GM10847 (cell line): ENCODE data around the gene MICAL3.

Experiments used
- POLR2A ChIP-seq: IDR thresholded peaks from 2 replicates; pipeline ENCODE4 v1.6.1; 2011; ENCODE audit not compliant: insufficient read length; ENCODE audit errors: extremely low read depth

Gene MICAL3

DNA sequence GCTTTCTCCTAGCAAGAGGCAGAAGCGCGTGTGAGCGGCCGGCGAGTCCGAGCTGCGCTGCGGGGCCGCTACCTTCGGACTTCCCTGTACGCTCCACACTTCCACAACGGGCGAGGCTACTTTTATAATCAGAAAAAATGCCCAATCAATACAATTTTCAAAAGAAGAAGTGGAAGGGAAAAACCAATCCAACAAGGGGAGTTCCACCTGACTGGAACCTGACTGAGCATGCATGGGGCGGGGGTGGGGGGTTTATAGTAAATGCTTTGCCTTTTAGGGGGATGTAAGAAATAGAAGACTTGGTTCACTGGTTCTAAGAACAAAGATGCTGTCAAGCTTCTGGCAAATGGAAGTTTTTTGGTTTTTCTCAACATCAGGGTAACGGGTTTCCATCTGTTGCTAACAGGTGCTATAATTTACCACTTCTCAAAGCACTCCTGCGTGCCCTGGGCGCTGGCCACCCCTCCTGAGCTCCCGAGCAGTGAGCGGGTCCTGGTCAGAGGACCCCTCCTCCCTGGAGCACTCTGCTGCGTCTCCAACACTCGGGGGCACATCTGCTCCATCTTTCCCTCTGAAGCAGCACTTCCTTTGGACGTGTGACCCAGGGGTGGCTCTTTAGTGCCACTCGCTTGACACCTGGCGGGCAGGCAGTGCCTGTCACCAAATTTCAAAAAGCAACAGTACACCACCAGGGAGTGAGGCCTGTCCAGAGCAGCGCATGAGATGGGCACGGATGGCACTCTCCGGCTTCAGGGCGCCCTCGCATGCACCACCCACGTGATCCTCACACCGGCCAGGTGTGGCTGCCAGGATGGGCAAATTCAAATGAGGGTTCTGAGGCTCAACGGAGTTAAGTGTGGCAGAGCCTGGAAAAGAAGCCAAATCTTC, 228.5 kb downstream of the MICAL3 start:
- peak; percentile 33 for TF ChIP-seq POLR2A

- no peak for TF ChIP-seq POLR2A
These were observed 229.4 kb downstream of the MICAL3 start for GRCh38 chr22:17794726-17795542.

GRCh38 chr22:17792854-17793434, 231.4 kb downstream of the MICAL3 start:
- no peak for TF ChIP-seq POLR2A

DNA sequence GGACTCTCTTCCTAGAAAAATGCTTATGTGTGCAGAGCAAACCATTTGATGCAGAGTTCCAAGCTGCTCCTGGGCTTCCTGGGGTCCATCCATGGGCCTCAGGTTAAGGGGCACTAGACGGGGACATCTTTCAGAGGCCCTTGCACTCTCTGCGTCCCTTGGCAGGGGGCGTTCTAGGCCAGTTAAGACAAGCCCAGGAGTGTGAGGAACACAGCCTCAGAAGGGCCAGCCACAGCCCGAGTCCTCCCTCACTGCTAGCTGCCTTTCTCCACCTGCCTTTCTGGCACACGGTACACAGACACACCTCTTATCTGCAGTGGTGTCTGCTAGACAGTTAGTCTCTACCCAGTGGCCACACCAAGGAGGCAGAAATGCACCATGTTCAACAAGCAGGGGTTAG, 232.1 kb downstream of the MICAL3 start:
- TF ChIP-seq POLR2A, result no peak

DNA sequence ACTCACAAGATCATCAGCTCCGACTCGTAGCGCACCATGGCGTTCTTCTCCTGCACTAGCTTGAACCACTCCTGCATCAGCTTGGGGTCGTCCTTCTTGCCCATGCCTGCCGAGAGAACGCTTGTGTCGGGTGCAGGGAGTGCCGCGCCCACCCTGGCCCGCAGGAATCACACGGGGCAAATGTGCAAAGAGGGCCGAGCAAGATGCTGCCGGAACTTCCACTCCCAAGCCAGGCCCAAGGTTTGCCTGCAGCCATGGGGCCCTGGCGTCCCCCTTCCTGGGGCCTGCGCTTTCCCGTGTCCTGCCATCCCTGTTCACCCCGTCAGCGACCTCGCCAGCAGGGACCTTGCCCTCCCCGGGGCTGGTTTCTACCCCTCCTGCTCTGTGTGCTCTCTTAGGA, 233.2 kb downstream of the MICAL3 start:
- no peak for TF ChIP-seq POLR2A

DNA sequence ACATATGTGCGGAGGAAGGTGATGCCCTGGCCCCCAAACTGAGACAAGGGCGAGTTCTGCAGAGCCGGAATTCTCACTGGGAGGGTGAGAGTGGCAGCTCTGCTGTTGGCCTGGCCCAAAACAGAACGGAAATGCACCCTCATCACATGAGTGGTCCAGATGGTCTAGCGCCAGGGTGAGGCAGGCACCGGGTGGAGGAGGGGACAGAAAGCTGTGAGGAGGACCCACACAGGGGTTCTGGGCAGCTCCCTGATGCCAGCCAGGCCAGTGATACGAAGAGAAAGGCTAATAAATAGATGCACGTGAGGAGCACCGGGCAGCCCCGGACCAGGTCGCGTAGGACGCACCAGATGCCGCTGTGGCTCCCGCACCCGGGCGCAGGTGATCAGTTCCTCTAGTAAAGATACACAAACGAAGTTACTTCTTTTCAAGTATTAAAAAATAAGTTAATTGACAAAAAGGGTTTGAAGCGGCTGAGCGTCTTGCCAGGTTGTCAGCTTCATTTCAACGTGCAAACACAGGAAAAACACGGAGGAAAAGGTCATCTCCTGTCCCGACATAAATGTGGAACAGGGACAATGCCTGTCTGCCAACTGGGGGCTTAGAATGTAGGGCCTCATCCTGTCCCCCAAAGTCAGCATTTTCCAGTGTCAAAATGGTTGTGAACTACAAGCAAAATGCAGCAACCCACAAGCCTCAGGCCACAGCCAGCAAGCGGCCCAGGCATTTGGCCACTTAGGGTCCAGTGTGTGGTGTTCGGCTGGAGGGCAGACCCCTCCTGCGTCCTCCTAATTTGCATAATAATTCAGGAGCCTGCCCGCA, 234.8 kb downstream of the MICAL3 start:
- TF ChIP-seq POLR2A, result no peak

GRCh38 chr22:17788528-17789378, 235.6 kb downstream of the MICAL3 start:
- no peak for TF ChIP-seq POLR2A

GRCh38 chr22:17787716-17788330, 236.5 kb downstream of the MICAL3 start:
- no peak for TF ChIP-seq POLR2A

- no peak for TF ChIP-seq POLR2A
These were observed 237.1 kb downstream of the MICAL3 start for GRCh38 chr22:17787241-17787640.

GRCh38 chr22:17786435-17787161, 237.8 kb downstream of the MICAL3 start:
- TF ChIP-seq POLR2A, result no peak

DNA sequence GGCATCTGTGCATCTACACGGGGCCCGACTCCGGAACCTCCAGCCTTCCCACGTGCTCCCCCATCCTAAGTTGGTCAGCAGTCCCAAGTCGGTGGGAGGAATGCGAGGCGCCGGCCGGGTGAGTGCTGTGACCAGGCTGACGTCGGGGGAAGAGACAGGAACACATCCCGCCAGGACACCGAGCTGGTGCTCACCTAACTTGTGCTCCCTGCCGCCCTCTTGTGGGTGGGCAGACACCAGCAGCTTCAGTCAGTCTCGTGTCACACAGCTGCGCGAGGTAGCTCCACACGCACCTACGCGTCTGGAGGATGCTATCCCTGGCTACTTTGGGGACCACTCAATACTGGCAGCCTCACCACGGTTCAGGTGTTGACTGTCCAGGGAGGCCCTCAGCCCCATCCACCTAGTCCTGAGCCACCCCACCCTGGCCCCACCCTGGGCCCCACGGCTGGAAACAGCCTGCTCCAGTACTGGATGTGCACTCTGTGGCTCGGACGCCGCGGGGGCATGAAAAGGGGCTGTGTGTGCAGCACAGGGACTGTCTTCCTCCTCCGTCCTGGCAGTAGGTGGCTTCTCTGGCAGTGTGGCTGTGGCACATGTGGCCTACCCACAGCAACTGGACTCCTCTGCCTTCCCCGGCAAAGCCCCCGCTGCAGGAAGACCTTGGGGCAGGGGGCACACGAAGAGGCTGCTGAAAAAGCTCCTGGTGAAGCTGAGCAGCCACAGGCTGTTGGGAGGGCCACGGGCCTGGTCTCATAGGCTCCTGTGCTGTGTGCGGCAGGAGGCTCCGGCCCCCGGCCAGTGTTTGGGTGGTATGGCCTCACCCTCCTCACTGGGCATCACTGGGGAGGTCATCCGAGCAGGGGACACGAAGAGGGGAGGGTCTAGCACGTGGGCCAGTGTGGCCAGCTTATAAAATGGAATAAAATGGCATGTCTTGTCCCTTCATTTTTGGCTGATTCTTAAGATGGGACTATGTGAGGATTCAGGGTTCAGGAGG, 238.9 kb downstream of the MICAL3 start:
- no peak for TF ChIP-seq POLR2A

DNA sequence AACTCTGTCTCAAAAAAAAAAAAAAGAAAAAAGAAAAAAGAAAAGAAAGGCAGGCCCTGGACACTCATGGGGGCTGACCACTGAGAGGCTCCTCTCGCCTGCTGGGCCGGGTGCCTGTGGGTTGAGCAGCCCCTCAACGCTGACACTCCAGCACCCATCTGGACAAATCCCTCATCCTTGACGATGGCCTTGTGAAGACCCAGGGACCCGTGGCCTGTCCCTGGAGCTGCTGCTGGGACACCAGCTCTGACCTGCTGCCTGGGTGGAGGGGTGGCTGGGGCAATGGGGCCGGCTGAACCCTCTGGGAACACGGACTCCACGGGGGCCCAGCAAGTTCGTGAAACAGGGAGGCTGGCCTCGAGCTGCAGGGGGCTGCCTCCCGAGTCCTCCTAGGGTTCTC, 239.6 kb downstream of the MICAL3 start:
- TF ChIP-seq POLR2A, result no peak
